ENCODE measurements around the gene VPS45.
"Not testable (repeated sequence)": the region's sequence is repeated elsewhere in the genome, so short reads cannot be mapped to it uniquely, and the experiment has no call there.

Gene VPS45

GRCh38 chr1:150141452-150141851 lies 73.9 kb downstream of the VPS45 start:
- H3K9me3 ChIP-seq (ENCODE audit: control insufficient read depth, low read length) = no peaks in the 10 kb centered on the region
- no peaks in the 10 kb centered on the region for H3K27me3 ChIP-seq (ENCODE audit: control insufficient read depth, insufficient read depth, low read length)
- H3K4me1 ChIP-seq (ENCODE audit: control insufficient read depth, insufficient read depth, low read length) = no peaks in the 10 kb centered on the region
- no peaks in the 10 kb centered on the region for H3K36me3 ChIP-seq (ENCODE audit: control insufficient read depth, insufficient read depth, low read length)
- no peak overlapping the region for H3K9ac ChIP-seq (ENCODE audit: low read length)
- no peak overlapping the region for H3K4me3 ChIP-seq (ENCODE audit: low read length)

DNA sequence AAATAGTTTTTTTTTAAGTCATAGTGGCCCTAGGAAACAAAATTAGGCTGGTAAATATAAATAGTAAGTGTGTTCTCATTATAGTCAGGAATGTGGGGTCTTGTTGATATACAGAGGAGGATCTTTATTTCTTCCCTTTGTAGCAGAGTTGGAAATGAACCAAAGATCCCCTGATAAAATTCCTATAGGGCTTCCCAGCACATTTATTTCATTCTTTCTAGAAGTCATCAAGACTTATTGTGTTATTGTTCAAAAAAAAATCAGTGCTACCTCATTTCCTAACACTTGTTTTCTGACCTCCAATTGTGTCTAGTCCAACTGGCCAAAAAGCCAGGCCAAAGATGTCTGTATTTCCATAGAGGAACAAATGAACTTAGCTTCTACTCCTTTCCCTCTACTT lies 74.5 kb downstream of the VPS45 start:
- Histone ChIP-seq H3K4me1 (ENCODE audit: control insufficient read depth, insufficient read depth, low read length) (no peaks in the 10 kb centered on the region), H3K9ac (ENCODE audit: low read length) (no peak overlapping the region), H3K4me3 (ENCODE audit: low read length) (no peak overlapping the region), H3K36me3 (ENCODE audit: control insufficient read depth, insufficient read depth, low read length) (no peaks in the 10 kb centered on the region), H3K9me3 (ENCODE audit: control insufficient read depth, low read length) (no peaks in the 10 kb centered on the region), H3K27me3 (ENCODE audit: control insufficient read depth, insufficient read depth, low read length) (no peaks in the 10 kb centered on the region)

- peaks cover 8% of the 10 kb centered on the region for H3K27me3 ChIP-seq (ENCODE audit: control insufficient read depth, insufficient read depth, low read length)
- H3K9ac ChIP-seq (ENCODE audit: low read length) = no peak overlapping the region
- H3K36me3 ChIP-seq (ENCODE audit: control insufficient read depth, insufficient read depth, low read length) = no peaks in the 10 kb centered on the region
- no peak overlapping the region for H3K4me3 ChIP-seq (ENCODE audit: low read length)
- no peaks in the 10 kb centered on the region for H3K9me3 ChIP-seq (ENCODE audit: control insufficient read depth, low read length)
- H3K4me1 ChIP-seq (ENCODE audit: control insufficient read depth, insufficient read depth, low read length) = no peaks in the 10 kb centered on the region
Observed at GRCh38 chr1:150144606-150145005, 77.0 kb downstream of the VPS45 start.

- H3K9me3 ChIP-seq (ENCODE audit: control insufficient read depth, low read length); H3K4me3 ChIP-seq (ENCODE audit: low read length); H3K9ac ChIP-seq (ENCODE audit: low read length); H3K36me3 ChIP-seq (ENCODE audit: control insufficient read depth, insufficient read depth, low read length); H3K4me1 ChIP-seq (ENCODE audit: control insufficient read depth, insufficient read depth, low read length): not testable (repeated sequence)
- H3K27me3 ChIP-seq (ENCODE audit: control insufficient read depth, insufficient read depth, low read length) = peaks cover 16% of the 10 kb centered on the region
Observed at GRCh38 chr1:150146016-150146415, 78.4 kb downstream of the VPS45 start.

- H3K4me3 ChIP-seq (ENCODE audit: low read length) = no peak overlapping the region
- H3K36me3 ChIP-seq (ENCODE audit: control insufficient read depth, insufficient read depth, low read length) = no peaks in the 10 kb centered on the region
- H3K9me3 ChIP-seq (ENCODE audit: control insufficient read depth, low read length) = no peaks in the 10 kb centered on the region
- H3K27me3 ChIP-seq (ENCODE audit: control insufficient read depth, insufficient read depth, low read length) = peaks cover 18% of the 10 kb centered on the region
- H3K9ac ChIP-seq (ENCODE audit: low read length) = no peak overlapping the region
- H3K4me1 ChIP-seq (ENCODE audit: control insufficient read depth, insufficient read depth, low read length) = peaks cover 3% of the 10 kb centered on the region
Observed at GRCh38 chr1:150146849-150147542, 79.4 kb downstream of the VPS45 start.

DNA sequence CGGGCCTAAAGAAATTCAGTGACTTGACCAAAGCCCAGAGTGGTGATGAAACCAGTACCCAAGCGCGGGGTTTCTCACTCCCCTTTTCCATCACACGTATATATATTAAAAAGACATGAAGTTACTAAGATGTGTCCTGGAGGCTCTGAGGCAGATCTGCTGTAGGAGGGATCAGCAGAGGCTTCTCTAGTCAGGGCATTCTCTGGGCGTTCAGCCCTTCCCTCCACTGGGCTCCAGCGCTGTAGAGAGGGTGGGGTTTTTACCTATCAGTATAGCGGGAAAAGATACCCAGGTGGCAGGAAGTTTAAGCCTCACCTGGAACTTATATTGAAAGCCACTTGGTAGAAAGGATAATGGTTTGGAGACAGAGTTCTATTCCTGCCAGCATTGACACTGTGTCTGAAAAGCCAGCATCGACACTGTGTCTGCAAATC lies 81.3 kb downstream of the VPS45 start:
- Histone ChIP-seq H3K9ac (ENCODE audit: low read length) (peak overlapping the region; percentile 73), H3K27me3 (ENCODE audit: control insufficient read depth, insufficient read depth, low read length) (peaks cover 18% of the 10 kb centered on the region), H3K36me3 (ENCODE audit: control insufficient read depth, insufficient read depth, low read length) (no peaks in the 10 kb centered on the region), H3K4me1 (ENCODE audit: control insufficient read depth, insufficient read depth, low read length) (peaks cover 3% of the 10 kb centered on the region), H3K4me3 (ENCODE audit: low read length) (no peak overlapping the region), H3K9me3 (ENCODE audit: control insufficient read depth, low read length) (no peaks in the 10 kb centered on the region)

GRCh38 chr1:150149271-150150132 lies 81.9 kb downstream of the VPS45 start, which contains the start of gene PLEKHO1:
Gene PLEKHO1 (plus strand): TSS chr1:150149916. CDS start chr1:150150258, 342 bp downstream.
- H3K9me3 ChIP-seq (ENCODE audit: control insufficient read depth, low read length) = no peaks in the 10 kb centered on the region
- H3K4me1 ChIP-seq (ENCODE audit: control insufficient read depth, insufficient read depth, low read length) = peaks cover 3% of the 10 kb centered on the region
- H3K4me3 ChIP-seq (ENCODE audit: low read length) = peak within 1 kb of the TSS; percentile 56
- peaks cover 18% of the 10 kb centered on the region for H3K27me3 ChIP-seq (ENCODE audit: control insufficient read depth, insufficient read depth, low read length)
- peak within 1 kb of the TSS; percentile 79 for H3K9ac ChIP-seq (ENCODE audit: low read length)
- no peaks in the 10 kb centered on the region for H3K36me3 ChIP-seq (ENCODE audit: control insufficient read depth, insufficient read depth, low read length)

DNA sequence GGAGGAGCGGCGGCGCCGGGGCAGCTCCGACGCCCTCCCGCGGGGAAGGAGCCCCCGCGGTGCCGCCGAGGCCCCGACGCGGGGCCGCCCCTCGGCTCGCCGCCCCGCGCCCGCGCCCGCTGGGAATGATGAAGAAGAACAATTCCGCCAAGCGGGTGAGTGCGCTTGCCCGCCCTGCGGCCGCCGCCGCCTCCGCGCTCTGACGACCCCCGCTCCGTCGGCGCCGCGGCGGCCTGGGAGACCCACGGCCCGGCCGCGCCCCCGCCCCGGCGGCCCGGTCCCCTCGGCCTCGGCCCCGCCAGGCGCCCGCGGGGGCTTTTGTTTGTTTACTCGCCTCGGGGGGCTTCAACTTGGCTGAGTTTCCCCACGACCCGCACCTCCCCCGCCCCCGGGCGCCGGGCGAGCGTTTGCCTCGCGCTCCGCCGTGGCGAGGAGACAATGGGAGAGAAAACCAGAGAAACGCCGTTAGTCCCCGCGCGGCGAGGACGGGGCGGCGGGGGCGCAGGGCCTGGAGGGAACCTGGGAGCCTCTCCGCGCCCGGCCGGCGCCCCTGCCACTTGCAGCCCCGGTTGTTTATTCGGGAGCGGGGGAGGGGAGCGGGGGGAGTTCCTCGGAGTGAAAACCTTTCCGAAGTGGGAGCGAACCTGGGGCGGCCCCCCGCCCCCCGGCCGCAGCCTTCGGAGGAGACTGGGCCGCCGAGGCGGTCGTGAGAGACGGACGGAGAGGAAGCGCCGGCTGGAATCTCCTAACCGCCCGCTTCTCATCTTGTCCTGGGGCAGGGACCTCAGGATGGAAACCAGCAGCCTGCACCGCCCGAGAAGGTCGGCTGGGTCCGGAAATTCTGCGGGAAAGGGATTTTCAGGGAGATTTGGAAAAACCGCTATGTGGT lies 82.8 kb downstream of the VPS45 start:
- Histone ChIP-seq H3K9ac (ENCODE audit: low read length) (peak overlapping the region; percentile 79), H3K27me3 (ENCODE audit: control insufficient read depth, insufficient read depth, low read length) (peaks cover 18% of the 10 kb centered on the region), H3K36me3 (ENCODE audit: control insufficient read depth, insufficient read depth, low read length) (no peaks in the 10 kb centered on the region), H3K4me3 (ENCODE audit: low read length) (peak overlapping the region; percentile 56), H3K9me3 (ENCODE audit: control insufficient read depth, low read length) (no peaks in the 10 kb centered on the region), H3K4me1 (ENCODE audit: control insufficient read depth, insufficient read depth, low read length) (peaks cover 3% of the 10 kb centered on the region)

GRCh38 chr1:150151291-150152181 lies 84.0 kb downstream of the VPS45 start:
- Histone ChIP-seq H3K9me3 (ENCODE audit: control insufficient read depth, low read length) (no peaks in the 10 kb centered on the region), H3K4me1 (ENCODE audit: control insufficient read depth, insufficient read depth, low read length) (peaks cover 3% of the 10 kb centered on the region), H3K9ac (ENCODE audit: low read length) (peak overlapping the region; percentile 79), H3K4me3 (ENCODE audit: low read length) (peak overlapping the region; percentile 56), H3K36me3 (ENCODE audit: control insufficient read depth, insufficient read depth, low read length) (no peaks in the 10 kb centered on the region), H3K27me3 (ENCODE audit: control insufficient read depth, insufficient read depth, low read length) (peaks cover 18% of the 10 kb centered on the region)

DNA sequence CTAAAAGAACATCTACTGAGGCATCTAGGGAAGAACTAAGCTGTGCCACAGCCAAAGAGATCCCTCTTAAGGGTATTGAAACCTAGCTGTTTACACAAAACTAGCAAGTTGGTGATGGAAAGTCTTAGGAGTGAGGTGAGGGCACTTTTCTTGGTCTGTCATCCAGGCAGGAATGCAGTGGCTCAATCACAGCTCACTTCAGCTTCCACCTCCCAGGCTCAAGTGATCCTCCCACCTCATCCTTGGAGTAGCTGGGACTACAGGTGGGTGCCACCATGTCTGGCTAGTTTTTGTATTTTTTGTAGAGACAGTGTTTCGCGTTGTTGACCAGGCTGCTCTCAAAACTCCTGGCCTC lies 84.6 kb downstream of the VPS45 start:
- H3K9ac ChIP-seq (ENCODE audit: low read length) = no peak overlapping the region
- no peaks in the 10 kb centered on the region for H3K36me3 ChIP-seq (ENCODE audit: control insufficient read depth, insufficient read depth, low read length)
- no peaks in the 10 kb centered on the region for H3K9me3 ChIP-seq (ENCODE audit: control insufficient read depth, low read length)
- peaks cover 3% of the 10 kb centered on the region for H3K4me1 ChIP-seq (ENCODE audit: control insufficient read depth, insufficient read depth, low read length)
- peaks cover 18% of the 10 kb centered on the region for H3K27me3 ChIP-seq (ENCODE audit: control insufficient read depth, insufficient read depth, low read length)
- no peak overlapping the region for H3K4me3 ChIP-seq (ENCODE audit: low read length)

Measured in mucosa of stomach (tissue), 1 donor.